G401 (cell line): Measurements from ENCODE around the gene RNASEH2C. TPM values are rescaled to one million over a fixed set of nuclear protein-coding genes. Genes with fewer than 3 reads are reported as not detected.
"Not testable (repeated sequence)": the region's sequence is repeated elsewhere in the genome, so short reads cannot be mapped to it uniquely, and the experiment has no call there.

Experiments
- DNase-seq: peaks from one replicate; pipeline ENCODE4 v3.0.0-alpha.2; 2015; ENCODE audit warnings: low spot score
- in situ Hi-C: cut with HindIII; loops from 2 replicates; pipeline ENCODE4 v1.10.0; 2016; ENCODE audit warnings: low sequenced_read_pairs, mixed read lengths
- total RNA-seq: library from RNA; depleted of rRNA; stranded (reverse); fragments of >200 nt; shearing (Covaris generic); gene quantifications from 2 replicates; pipeline ENCODE4 v1.2.3, GENCODE V29; 2014; rRNA removed

RNASEH2C gene
- total RNA-seq, 1 experiment from 2014 or later: 86.2 TPM

DNA sequence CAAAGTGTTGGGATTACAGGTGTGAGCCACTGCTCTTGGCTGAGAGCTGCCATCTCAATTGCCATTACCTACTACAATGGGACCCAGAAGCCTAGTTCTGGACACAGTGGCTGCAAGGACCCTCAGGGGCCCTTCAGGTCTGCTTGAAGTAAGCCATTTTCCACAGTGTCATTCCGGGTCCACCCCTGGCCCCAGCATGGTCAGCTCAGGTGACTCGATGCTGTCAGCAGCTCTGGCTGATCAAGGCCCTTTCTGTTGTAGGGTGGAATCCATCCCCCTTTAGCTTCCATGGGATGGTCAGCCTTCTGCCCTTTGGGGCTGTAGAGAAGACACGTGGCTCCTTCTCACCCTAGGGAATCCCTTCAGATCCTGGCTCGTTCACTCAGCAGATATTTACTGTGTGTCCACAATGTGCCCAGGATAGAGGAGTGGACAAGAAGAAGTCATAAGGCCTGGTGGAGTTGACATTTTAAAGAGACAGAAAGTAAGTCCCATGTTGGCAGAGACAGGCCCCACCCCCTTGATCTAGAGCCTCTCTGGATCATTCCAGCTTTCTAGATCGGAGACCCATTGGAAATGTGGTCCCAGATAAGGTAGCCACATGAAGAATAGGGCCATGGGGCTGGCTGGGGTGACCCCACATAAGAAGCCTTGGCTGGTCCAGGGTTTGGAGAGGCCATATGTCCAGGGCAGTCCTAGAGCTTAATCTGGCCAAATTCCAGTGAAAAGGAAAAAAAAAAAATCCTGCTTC is 23.6 kb downstream of the RNASEH2C start:
- DNase-seq: no peak
- in situ Hi-C loops: no loop called here

DNA sequence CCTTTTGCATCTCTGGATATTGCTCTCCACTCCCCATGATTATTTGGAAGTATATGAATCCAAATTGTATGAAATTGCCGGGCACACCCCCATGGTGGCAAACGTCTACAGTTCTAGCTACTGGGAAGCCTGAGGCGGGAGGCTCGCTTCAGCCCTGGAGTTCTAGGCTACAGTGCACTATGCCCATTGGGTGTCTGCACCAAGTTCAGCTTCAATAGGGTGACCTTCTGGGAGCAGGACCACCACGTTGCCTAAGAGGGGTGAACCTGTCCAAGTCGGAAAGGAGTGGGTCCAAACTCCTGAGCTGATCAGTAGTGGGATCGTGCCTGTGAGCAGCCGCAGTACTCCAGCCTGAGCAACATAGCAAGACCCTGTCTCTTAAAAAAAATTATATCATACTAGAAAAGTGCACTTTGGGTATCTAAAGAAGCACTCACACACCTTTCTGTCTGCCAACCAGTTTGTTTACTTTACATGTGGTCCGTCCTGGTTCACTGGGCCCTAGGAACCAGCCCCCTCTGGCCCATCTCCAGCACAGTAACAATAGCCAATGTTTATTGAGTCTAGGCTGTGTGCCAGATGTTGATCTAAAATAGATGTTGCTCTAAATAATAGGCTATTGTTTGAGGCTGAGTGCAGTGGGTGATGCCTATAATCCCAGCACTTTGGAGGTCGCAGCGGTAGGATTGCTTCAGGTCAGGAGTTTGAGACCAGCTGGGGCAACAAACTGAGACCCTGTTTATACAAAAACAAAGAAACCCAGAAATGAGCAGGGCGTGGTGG is 24.9 kb downstream of the RNASEH2C start:
- no peak for DNase-seq
- in situ Hi-C loops: no loop called here

DNA sequence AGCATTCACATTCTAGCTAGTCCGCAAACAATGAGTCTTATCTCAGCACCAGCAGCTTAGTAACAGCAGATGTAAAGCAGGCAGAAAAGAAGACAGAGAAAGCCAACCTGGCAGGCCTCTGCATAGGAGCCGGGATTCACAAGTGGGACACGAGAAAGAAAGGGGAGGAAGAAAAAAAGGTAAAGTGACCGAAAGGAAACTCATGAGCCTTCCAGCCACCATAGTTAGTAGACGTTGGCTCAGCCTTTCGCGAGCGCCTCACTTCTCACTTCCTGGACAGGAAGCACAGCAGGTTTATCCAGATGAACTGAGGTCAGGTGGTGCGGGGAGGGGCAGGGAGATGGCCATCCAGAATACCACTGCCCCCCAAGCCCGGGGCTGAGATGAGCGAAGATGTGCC is 28.2 kb downstream of the RNASEH2C start:
- no peak for DNase-seq
- in situ Hi-C loops: no loop called here

DNA sequence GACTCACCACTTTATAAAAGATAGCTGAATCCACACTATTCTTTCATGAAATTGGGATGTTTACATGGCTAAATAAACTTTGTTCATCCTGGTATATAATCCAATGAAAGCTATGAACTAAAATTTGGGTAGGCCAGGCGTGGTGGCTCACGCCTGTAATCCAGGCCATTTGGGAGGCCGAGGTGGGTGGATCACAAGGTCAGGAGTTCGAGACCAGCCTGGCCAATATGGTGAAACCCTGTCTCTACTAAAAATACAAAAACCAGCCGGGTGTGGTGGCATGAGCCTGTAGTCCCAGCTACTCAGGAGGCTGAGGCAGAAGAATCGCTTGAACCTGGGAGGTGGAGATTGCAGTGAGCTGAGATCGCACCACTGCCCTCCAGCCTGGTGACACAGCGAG is 28.8 kb downstream of the RNASEH2C start:
- in situ Hi-C loops, DNase-seq: not testable (repeated sequence)

DNA sequence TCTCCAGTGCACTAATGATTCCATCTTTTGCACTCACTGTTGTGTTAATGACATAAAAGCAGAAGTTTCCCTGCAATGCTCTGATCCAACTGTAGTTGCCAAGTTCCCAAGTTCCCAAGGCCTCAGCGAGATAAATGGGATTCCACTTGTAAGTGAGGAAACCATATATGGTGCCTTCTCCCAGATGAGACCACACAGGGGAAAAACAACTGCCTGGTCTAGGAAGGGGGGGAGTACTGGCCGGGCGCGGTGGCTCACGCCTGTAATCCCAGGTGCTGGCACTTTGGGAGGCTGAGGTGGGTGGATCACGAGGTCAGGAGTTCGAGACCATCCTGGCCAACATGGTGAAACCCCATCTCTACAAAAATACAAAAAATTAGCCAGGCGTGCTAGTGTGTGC is 34.6 kb downstream of the RNASEH2C start:
- in situ Hi-C loops: no loop called here
- DNase-seq: no peak

DNA sequence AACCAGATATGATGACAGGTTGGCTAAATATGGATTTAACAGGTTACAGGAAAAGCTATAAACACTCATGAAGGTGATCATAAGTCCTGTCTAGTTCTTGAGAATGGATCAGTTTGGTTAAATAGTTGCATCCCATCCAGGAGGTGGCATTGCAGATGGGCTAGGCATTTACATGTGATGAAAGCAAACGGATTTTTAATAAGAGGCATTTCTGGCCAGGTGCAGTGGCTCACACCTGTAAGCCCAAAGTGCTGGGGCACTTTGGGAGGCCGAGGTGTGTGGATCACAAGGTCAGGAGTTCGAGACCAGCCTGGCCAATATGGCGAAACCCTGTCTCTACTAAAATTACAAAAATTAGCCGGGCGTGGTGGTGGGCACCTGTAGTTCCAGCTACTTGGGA is 37.1 kb downstream of the RNASEH2C start:
- in situ Hi-C loops, DNase-seq: not testable (repeated sequence)

DNA sequence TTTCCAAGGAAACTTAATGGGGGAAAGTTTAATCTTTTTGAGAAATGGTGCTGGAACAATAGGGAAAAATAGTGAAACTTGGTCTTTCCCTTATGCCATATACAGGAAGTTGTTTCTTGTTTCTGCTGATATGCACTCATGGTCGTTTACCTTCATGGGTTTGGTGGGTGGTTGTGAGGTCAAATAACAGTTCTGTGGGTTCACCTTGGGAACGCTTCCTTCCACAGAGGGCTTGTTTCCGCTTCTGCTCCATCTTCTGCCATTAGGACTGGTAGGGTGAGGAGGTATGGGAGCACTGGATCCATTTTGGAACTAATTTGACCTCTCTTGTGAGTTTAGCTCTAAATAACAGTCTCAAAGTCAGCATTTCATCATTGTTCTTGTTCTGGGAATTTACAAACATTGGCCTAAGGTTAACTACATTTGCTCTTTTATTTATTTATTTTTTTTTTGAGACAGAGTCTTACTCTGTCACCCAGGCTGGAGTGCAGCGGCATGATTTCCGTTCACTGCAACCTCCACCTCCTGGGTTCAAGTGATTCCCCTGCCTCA is 40.3 kb downstream of the RNASEH2C start:
- DNase-seq: no peak
- in situ Hi-C loops: no loop called here

DNA sequence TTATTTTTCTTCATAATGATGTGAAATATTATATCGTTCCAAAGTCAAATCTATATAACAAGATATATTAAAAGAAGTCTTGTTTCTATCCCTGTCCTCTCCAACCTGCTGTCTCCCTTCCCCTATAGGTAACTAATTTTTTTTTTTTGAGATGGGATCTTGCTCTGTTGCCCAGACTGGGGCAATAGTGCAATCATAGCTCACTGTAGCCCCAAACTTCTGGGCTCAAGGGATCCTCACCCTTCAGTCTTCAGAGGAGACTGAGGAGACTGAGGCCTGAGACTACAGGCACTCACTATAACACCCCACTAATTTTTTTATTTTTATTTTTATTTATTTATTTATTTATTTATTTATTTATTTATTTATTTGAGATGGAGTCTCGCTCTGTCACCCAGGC is 47.6 kb downstream of the RNASEH2C start:
- no peak for DNase-seq
- in situ Hi-C loops: no loop called here

DNA sequence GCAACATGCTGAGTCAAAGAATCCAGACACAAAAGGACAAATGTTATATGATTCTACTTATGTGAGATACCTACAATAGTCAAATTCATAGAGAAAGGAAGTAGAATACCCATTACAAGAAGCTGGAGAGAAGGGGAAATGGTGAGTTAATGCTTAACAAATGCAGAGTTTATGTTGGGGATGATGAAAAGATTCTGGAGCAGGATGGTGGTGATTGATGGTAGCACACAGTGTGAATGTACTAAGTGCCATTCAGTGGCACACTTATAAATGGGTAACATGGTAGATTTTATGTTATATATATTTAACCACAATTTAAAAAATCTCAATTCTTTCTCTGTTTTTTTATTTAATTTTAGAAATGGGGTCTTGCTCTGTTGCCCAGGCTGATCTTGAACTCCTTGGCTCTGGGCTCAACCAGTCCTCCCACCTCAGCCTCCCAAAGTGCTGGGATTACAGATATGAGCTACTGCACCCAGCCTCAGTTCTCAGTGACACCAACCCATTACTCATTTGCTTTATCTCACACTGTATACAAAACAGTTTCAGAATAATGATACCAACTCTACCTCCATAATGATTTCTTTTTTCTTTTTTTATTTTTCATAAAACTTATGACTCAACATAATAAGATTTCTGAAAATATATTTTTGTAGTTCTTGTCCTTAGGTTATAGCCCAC is 48.3 kb downstream of the RNASEH2C start:
- in situ Hi-C loops: no loop called here
- DNase-seq: no peak

Other genes with a start within 250 kb of the RNASEH2C start
- gene MALAT1, start 221.8 kb downstream of the RNASEH2C start, total RNA-seq: 166 and 288 TPM in 2 replicates
- gene SCYL1, start 195.7 kb downstream of the RNASEH2C start, total RNA-seq: 77.6 and 80.4 TPM in 2 replicates
- gene LTBP3, start 162.4 kb downstream of the RNASEH2C start, total RNA-seq: 32.5 and 53.2 TPM in 2 replicates
- gene ZNRD2, start 150.3 kb downstream of the RNASEH2C start, total RNA-seq: 72.3 and 72.7 TPM in 2 replicates
- gene FAM89B, start 148.3 kb downstream of the RNASEH2C start, total RNA-seq: 28.1 and 58.6 TPM in 2 replicates
- 8.7 and 16.5 TPM in 2 replicates for gene EHBP1L1, start 144.7 kb downstream of the RNASEH2C start, total RNA-seq
- 0.12 TPM in 1 of 2 replicates, not detected in the other for gene KCNK7, start 125.0 kb downstream of the RNASEH2C start, total RNA-seq
- gene MAP3K11, start 106.6 kb downstream of the RNASEH2C start, total RNA-seq: 32.6 and 34.3 TPM in 2 replicates
- 27.4 and 29.0 TPM in 2 replicates for gene PCNX3, start 105.0 kb downstream of the RNASEH2C start, total RNA-seq
- 22.5 and 25.2 TPM in 2 replicates for gene SIPA1, start 82.7 kb downstream of the RNASEH2C start, total RNA-seq
- gene RELA, start 57.9 kb downstream of the RNASEH2C start, total RNA-seq: 29.7 and 38.0 TPM in 2 replicates
- gene KAT5, start 8.5 kb downstream of the RNASEH2C start, total RNA-seq: 66.3 and 71.4 TPM in 2 replicates
- gene AP5B1, start 60.2 kb upstream of the RNASEH2C start, total RNA-seq: 15.7 and 20.6 TPM in 2 replicates
- gene OVOL1, start 66.3 kb upstream of the RNASEH2C start, total RNA-seq: not detected in 2 replicates
- not detected in 2 replicates for gene SNX32, start 113.2 kb upstream of the RNASEH2C start, total RNA-seq
- 1,273 and 1,592 TPM in 2 replicates for gene CFL1, start 137.4 kb upstream of the RNASEH2C start, total RNA-seq
- gene MUS81, start 139.6 kb upstream of the RNASEH2C start, total RNA-seq: 61.8 and 70.4 TPM in 2 replicates
- gene EFEMP2, start 152.0 kb upstream of the RNASEH2C start, total RNA-seq: 35.8 and 38.2 TPM in 2 replicates
- not detected in 2 replicates for gene CTSW, start 159.0 kb upstream of the RNASEH2C start, total RNA-seq
- 79.3 and 89.3 TPM in 2 replicates for gene FIBP, start 167.7 kb upstream of the RNASEH2C start, total RNA-seq
- 180 and 212 TPM in 2 replicates for gene CCDC85B, start 169.9 kb upstream of the RNASEH2C start, total RNA-seq
- 23.6 and 30.8 TPM in 2 replicates for gene FOSL1, start 179.6 kb upstream of the RNASEH2C start, total RNA-seq
- gene C11orf68, start 198.3 kb upstream of the RNASEH2C start, total RNA-seq: 14.2 and 17.2 TPM in 2 replicates
- 174 and 179 TPM in 2 replicates for gene DRAP1, start 198.6 kb upstream of the RNASEH2C start, total RNA-seq
- not detected in 2 replicates for gene TSGA10IP, start 224.7 kb upstream of the RNASEH2C start, total RNA-seq
- gene SART1, start 240.9 kb upstream of the RNASEH2C start, total RNA-seq: 49.0 and 73.1 TPM in 2 replicates